K562 (cell line): ENCODE data around the gene OR5AC2. TPM values are rescaled to one million over a fixed set of nuclear protein-coding genes. Genes with fewer than 3 reads are reported as not detected.

ENCODE experiments used
- ATAC-seq: fragments of 200-7000 bp; cut with Tn5 transposase; 3 replicates; pipeline ENCODE4 v1.9.1; 2020; ENCODE audit warnings: moderate library complexity
- BruUV-seq: library from RNA; stranded (reverse); fragments of 400-500 nt; replicated peaks from 2 replicates; lab custom pipeline; 2021; lab: Mats Ljungman, UMichigan
- CTCF ChIA-PET: fragments of 300-600 bp; formaldehyde crosslinking; extraction: SDS; loops from one replicate; lab custom pipeline; 2021; ENCODE audit warnings: low intra/inter-chr PET ratio; lab: Yijun Ruan, JAX
- POLR2A ChIA-PET: fragments of 300-600, 350-650 bp; sonication (Branson Sonifier 250); formaldehyde crosslinking; extraction: SDS; loops from one replicate; lab custom pipeline; 2021; ENCODE audit warnings: antibody characterized with exemption, inconsistent platforms; lab: Yijun Ruan, JAX
- DNase-seq, 4 experiments: peaks; one replicate each; pipeline versions ENCODE4 v3.0.0 to v3.0.0-alpha.2; 2011 to 2018; ENCODE audit warnings: low spot score in 3 of 4, mixed read lengths in 3 of 4; ENCODE audit errors: extremely low read depth in 1 of 4
- FAIRE-seq: peaks from 2 replicates; lab custom pipeline; 2011; peaks lifted over from hg19 to GRCh38; lab: Jason Lieb, UNC
- H2AFZ ChIP-seq: 2 replicates; pipeline ENCODE4 v1.6.0; 2011; ENCODE audit warnings: low read depth, low read length, control low read depth, inconsistent platforms
- H3K27ac ChIP-seq: fragments of 200-600 bp; 3 replicates; pipeline ENCODE4 v1.8.0; 2011; ENCODE audit warnings: low read depth, mild to moderate bottlenecking, control low read depth, inconsistent platforms, low read length, moderate library complexity, mixed read lengths; ENCODE audit errors: extremely low read depth
- H3K27me3 ChIP-seq, 2 experiments: fragments of 300-600 bp in 1 of 2; 2 replicates in 1 of 2; 3 replicates in 1 of 2; pipeline versions ENCODE4 v1.6.0 to v1.8.0; 2011; ENCODE audit warnings: inconsistent platforms in 2 of 2, low read length in 2 of 2, mild to moderate bottlenecking in 1 of 2, mixed read lengths in 1 of 2, moderate library complexity in 1 of 2; ENCODE audit not compliant: control insufficient read depth in 2 of 2, insufficient read depth in 2 of 2
- H3K36me3 ChIP-seq: fragments of 300-600 bp; 3 replicates; pipeline ENCODE4 v1.8.0; 2011; ENCODE audit warnings: mild to moderate bottlenecking, low read length, inconsistent platforms; ENCODE audit not compliant: control insufficient read depth, insufficient read depth
- H3K4me1 ChIP-seq, 2 experiments: fragments of 200-600 bp in 1 of 2; replicated peaks in 1 of 2; 2 replicates in 1 of 2; 3 replicates in 1 of 2; pipeline versions ENCODE4 v1.5.1 to v1.8.0; 2011; ENCODE audit warnings: inconsistent platforms in 2 of 2, low read length in 2 of 2, mild to moderate bottlenecking in 1 of 2, mixed read lengths in 1 of 2, moderate library complexity in 1 of 2; ENCODE audit not compliant: control insufficient read depth in 2 of 2, insufficient read depth in 2 of 2
- H3K4me2 ChIP-seq: 2 replicates; pipeline ENCODE4 v1.6.1; 2011; ENCODE audit warnings: low read length, control low read depth, inconsistent platforms, mixed read lengths; ENCODE audit not compliant: insufficient read depth
- H3K4me3 ChIP-seq: fragments of 200-600 bp; sonication (generic), shearing (Covaris generic); 2 replicates; pipeline ENCODE4 v1.5.1; 2016; ENCODE audit warnings: control low read depth, inconsistent platforms
- H3K79me2 ChIP-seq: fragments of 200-600 bp; 3 replicates; pipeline ENCODE4 v1.8.0; 2011; ENCODE audit warnings: low read length, inconsistent platforms; ENCODE audit not compliant: control insufficient read depth, insufficient read depth
- H3K9ac ChIP-seq, 2 experiments: 2 replicates each; pipeline versions ENCODE4 v1.6.0 to v1.6.1; 2011; ENCODE audit warnings: low read depth in 2 of 2, low read length in 2 of 2, control low read depth in 1 of 2, inconsistent platforms in 1 of 2, mild to moderate bottlenecking in 1 of 2, mixed read lengths in 1 of 2; ENCODE audit not compliant: insufficient read depth in 1 of 2
- H3K9me1 ChIP-seq: one replicate; pipeline ENCODE4 v1.6.0; 2011; ENCODE audit warnings: inconsistent platforms, mild to moderate bottlenecking, low read length, moderate library complexity; ENCODE audit not compliant: control insufficient read depth, insufficient read depth
- H3K9me3 ChIP-seq: replicated peaks from 2 replicates; pipeline ENCODE4 v1.5.1; 2011; ENCODE audit warnings: low read depth, low read length, inconsistent platforms; ENCODE audit not compliant: control insufficient read depth, insufficient read depth
- H4K20me1 ChIP-seq: replicated peaks from 2 replicates; pipeline ENCODE4 v1.6.1; 2011; ENCODE audit warnings: low read length, inconsistent platforms, mixed read lengths; ENCODE audit not compliant: control insufficient read depth, insufficient read depth
- CEBPB ChIP-seq: fragments of 450-650 bp; IDR thresholded peaks from 2 replicates; pipeline ENCODE4 v1.6.1; 2016; ENCODE audit warnings: missing genetic modification characterization, missing compliant biosample characterization
- HDAC6 ChIP-seq: IDR thresholded peaks from 2 replicates; pipeline ENCODE4 v1.6.1; 2012; ENCODE audit warnings: low read depth, mild to moderate bottlenecking, control low read depth, inconsistent platforms, low read length, moderate library complexity
- MXI1 ChIP-seq: IDR thresholded peaks from 2 replicates; pipeline ENCODE4 v1.6.1; 2011; ENCODE audit warnings: low read depth, mild to moderate bottlenecking, improper control_type of control experiment, low read length
- PML ChIP-seq: IDR thresholded peaks from 2 replicates; pipeline ENCODE4 v1.6.1; 2012; ENCODE audit warnings: low read length, inconsistent platforms
- SNAPC5 ChIP-seq: fragments of 250-450 bp; sonication (Bioruptor Pico); IDR thresholded peaks from 2 replicates; pipeline ENCODE4 v1.8.0; 2021; ENCODE audit warnings: moderate library complexity, mild to moderate bottlenecking, inconsistent platforms
- SNRNP70 ChIP-seq: fragments of 200-400 bp; formaldehyde crosslinking; optimal IDR thresholded peaks from 2 replicates; pipeline ENCODE3; 2017; ENCODE audit warnings: low read depth, low read length
- TAF15 ChIP-seq: fragments of 200-400 bp; formaldehyde crosslinking; IDR thresholded peaks from 2 replicates; pipeline ENCODE4 v1.6.1; 2017; ENCODE audit warnings: mild to moderate bottlenecking, low read depth, low read length, moderate library complexity
- TCF7 ChIP-seq: sonication (generic); IDR thresholded peaks from 2 replicates; pipeline ENCODE4 v1.6.1; 2016; ENCODE audit warnings: antibody characterized with exemption, borderline replicate concordance
- ZHX1 ChIP-seq: fragments of 150-350 bp; conservative IDR thresholded peaks from 2 replicates; pipeline ENCODE4 v1.6.1; 2014; ENCODE audit warnings: low read length
- ZNF316 ChIP-seq: fragments of 450-650 bp; IDR thresholded peaks from 2 replicates; pipeline ENCODE4 v1.6.1; 2016
- WGBS: fragments of 100-300 bp; shearing (Covaris generic); methylation state at CpG from one replicate; pipeline ENCODE4 v1.1.6; 2016; ENCODE audit warnings: low coverage, mixed read lengths; ENCODE audit not compliant: insufficient coverage; ENCODE audit errors: missing lambda C conversion rate; 5-methylcytosine and 5-hydroxymethylcytosine counted together
- in situ Hi-C: fragments of 300-500 bp; cut with MboI; formaldehyde crosslinking; loops from 4 replicates; pipeline ENCODE4 v1.15.0; 2018; ENCODE audit warnings: inconsistent platforms, mixed read lengths
- intact Hi-C: fragments of 100-400 bp; cut with micrococcal nuclease; formaldehyde crosslinking; loops from 2 replicates; pipeline ENCODE4 v1.14.2; 2022
- polyA plus RNA-seq, 8 experiments: library from polyadenylated mRNA; depleted of rRNA in 4 of 8; stranded (reverse) in 5 of 8; unstranded in 3 of 8; fragments of >200 nt; fragmentation: Nextera tagmentation in 2 of 8; fragmentation: Illumina TruSeq in 1 of 8; extraction: Ambion mirVana in 2 of 8; extraction: Trizol in 1 of 8; gene quantifications; 2 replicates each; pipeline versions ENCODE4 v1.2.1 to v1.2.3, GENCODE V29; 2011 to 2014; ENCODE audit warnings: inconsistent platforms in 1 of 8, missing spikeins in 1 of 8
- total RNA-seq, 7 experiments: library from RNA; depleted of rRNA in 6 of 7; stranded (reverse); fragments of >200 nt in 6 of 7; fragmentation: Illumina TruSeq in 2 of 7; extraction: Trizol in 2 of 7; gene quantifications; 2 replicates each; pipeline versions ENCODE4 v1.2.1 to v1.2.3, GENCODE V29; 2011 to 2021; ENCODE audit warnings: low replicate concordance in 1 of 7

The OR5AC2 gene
- total and polyA plus RNA-seq, 9 of the 15 experiments (the other 6 are each of a cell fraction or from before 2014, with no cell fraction given): not detected

- no peak for TF ChIP-seq PML
- no peak for TF ChIP-seq SNAPC5
- no peak for TF ChIP-seq HDAC6
- TF ChIP-seq TCF7: no peak
- no peak for TF ChIP-seq MXI1
- TF ChIP-seq ZNF316: no peak
- TF ChIP-seq CEBPB (tag): no peak
- TF ChIP-seq TAF15: no peak
- no peak for DNase-seq
- no peak overlapping the region for H2AFZ ChIP-seq
- no peak overlapping the region for H3K9ac ChIP-seq
- H3K9me3 ChIP-seq: no peaks in the 10 kb centered on the region
- CTCF ChIA-PET: no interaction called here
- H3K79me2 ChIP-seq: no peaks in the 10 kb centered on the region
- WGBS: 0% methylated on average over 2 of the region's 2 CpGs
- H3K9me1 ChIP-seq: no peaks in the 10 kb centered on the region
- no peaks in the 10 kb centered on the region for H3K4me1 ChIP-seq
- no peaks in the 10 kb centered on the region for H3K36me3 ChIP-seq
- no peak for ATAC-seq
- no peaks in the 10 kb centered on the region for H3K27me3 ChIP-seq
- no peaks in the 10 kb centered on the region for H4K20me1 ChIP-seq
- in situ Hi-C loops (no loop called here), intact Hi-C loops (no loop called here)
- no peak overlapping the region for H3K27ac ChIP-seq
- no peak for FAIRE-seq
- BruUV-seq: no TSS peak
- H3K4me2 ChIP-seq: no peak overlapping the region
- POLR2A ChIA-PET: no interaction called here
- no peak overlapping the region for H3K4me3 ChIP-seq
Observed at GRCh38 chr3:98068824-98069223, 18.1 kb upstream of the OR5AC2 start.

GRCh38 chr3:98070840-98071239 is 16.1 kb upstream of the OR5AC2 start:
- no peaks in the 10 kb centered on the region for H3K9me1 ChIP-seq
- no peaks in the 10 kb centered on the region for H4K20me1 ChIP-seq
- no peak for FAIRE-seq
- POLR2A ChIA-PET: no interaction called here
- TF ChIP-seq SNRNP70 (no peak), ZHX1 (no peak)
- no peak overlapping the region for H3K9ac ChIP-seq
- H3K27me3 ChIP-seq: no peaks in the 10 kb centered on the region
- ATAC-seq: no peak
- no peak overlapping the region for H2AFZ ChIP-seq
- WGBS: 0% methylated on average over 1 of the region's 2 CpGs
- no peak for DNase-seq
- CTCF ChIA-PET: no interaction called here
- no TSS peak for BruUV-seq
- in situ Hi-C loops (no loop called here), intact Hi-C loops (no loop called here)
- no peaks in the 10 kb centered on the region for H3K36me3 ChIP-seq
- H3K4me3 ChIP-seq: no peak overlapping the region
- H3K9me3 ChIP-seq: no peaks in the 10 kb centered on the region
- H3K4me2 ChIP-seq: no peak overlapping the region
- no peaks in the 10 kb centered on the region for H3K4me1 ChIP-seq
- H3K79me2 ChIP-seq: no peaks in the 10 kb centered on the region
- no peak overlapping the region for H3K27ac ChIP-seq
